Measurements from ENCODE around the gene FAM222A. TPM values are rescaled to one million over a fixed set of nuclear protein-coding genes. Genes with fewer than 3 reads are reported as not detected.

FAM222A gene
- total RNA-seq, 1 experiment from 2014 or later, result 2.8 TPM

- Histone ChIP-seq H2BK20ac (ENCODE audit: low read depth, low read length, poor library complexity, severe bottlenecking) (no peak overlapping the region), H3T11ph (ENCODE audit: low read length) (no peak overlapping the region), H3K23me2 (ENCODE audit: insufficient read length, low read depth, low read length, poor library complexity, severe bottlenecking) (no peaks in the 10 kb centered on the region), H3K79me1 (ENCODE audit: insufficient read depth, low read depth, low read length, poor library complexity, severe bottlenecking) (no peaks in the 10 kb centered on the region), H3K27me3 (ENCODE audit: insufficient read depth, low read length) (peaks cover 2% of the 10 kb centered on the region; the same call in 1 of the 2 replicates), H3K79me2 (ENCODE audit: insufficient read depth, low read length) (no peaks in the 10 kb centered on the region), H2AFZ (ENCODE audit: low read length) (no peak overlapping the region), H3K4me2 (ENCODE audit: insufficient read depth, insufficient read length, low read length) (no peak overlapping the region), H2BK12ac (ENCODE audit: insufficient read length, low read depth, low read length) (no peak overlapping the region), H4K20me1 (ENCODE audit: control insufficient read depth, insufficient read depth, insufficient read length) (no peaks in the 10 kb centered on the region), H3K14ac (ENCODE audit: insufficient read depth, low read length) (no peak overlapping the region), H3K18ac (ENCODE audit: insufficient read length, low read depth, low read length) (no peak overlapping the region), H2BK120ac (ENCODE audit: low read depth, low read length, poor library complexity, severe bottlenecking) (no peak overlapping the region), H2BK15ac (ENCODE audit: low read depth, low read length) (no peak overlapping the region), H3K9me3 (ENCODE audit: control insufficient read depth, low read depth, low read length) (no peaks in the 10 kb centered on the region), H4K91ac (ENCODE audit: insufficient read length, low read depth, low read length) (no peak overlapping the region), H4K8ac (replicated peaks; ENCODE audit: insufficient read length, low read depth, low read length) (no peak overlapping the region), H4K5ac (ENCODE audit: insufficient read length, low read depth, low read length) (no peak overlapping the region), H2BK5ac (ENCODE audit: insufficient read length, low read length) (no peak overlapping the region), H3K23ac (ENCODE audit: insufficient read length, low read depth, low read length) (no peak overlapping the region), H3K9ac (ENCODE audit: extremely low read depth, insufficient read length, low read length) (no peak overlapping the region), H3K56ac (ENCODE audit: insufficient read length, low read depth, low read length) (no peak overlapping the region), H3K4ac (ENCODE audit: low read depth, low read length) (no peak overlapping the region), H3K4me1 (ENCODE audit: insufficient read depth, low read length) (no peaks in the 10 kb centered on the region), H2AK5ac (ENCODE audit: insufficient read length, low read length) (no peak overlapping the region), H3K27ac (ENCODE audit: insufficient read length, low read depth, low read length) (no peak overlapping the region)
- no peaks in the 10 kb centered on the region for H3K36me3 Mint-ChIP-seq (ENCODE audit: insufficient read depth in 1 of 3, low read depth in 3 of 3)
- H3K9me3 Mint-ChIP-seq, result no peaks in the 10 kb centered on the region; a peak in 1 of 5 replicates
- no CpG with 5 or more reads among the region's 5 CpGs for WGBS (ENCODE audit: extremely low coverage, insufficient read length, low lambda C conversion rate)
- DNase-seq, result no peak
- peaks cover 14 to 33% of the 10 kb centered on the region in 2 experiments for H3K4me1 Mint-ChIP-seq
- no peak overlapping the region for H3K27ac Mint-ChIP-seq
- TF ChIP-seq, protein P1, sequence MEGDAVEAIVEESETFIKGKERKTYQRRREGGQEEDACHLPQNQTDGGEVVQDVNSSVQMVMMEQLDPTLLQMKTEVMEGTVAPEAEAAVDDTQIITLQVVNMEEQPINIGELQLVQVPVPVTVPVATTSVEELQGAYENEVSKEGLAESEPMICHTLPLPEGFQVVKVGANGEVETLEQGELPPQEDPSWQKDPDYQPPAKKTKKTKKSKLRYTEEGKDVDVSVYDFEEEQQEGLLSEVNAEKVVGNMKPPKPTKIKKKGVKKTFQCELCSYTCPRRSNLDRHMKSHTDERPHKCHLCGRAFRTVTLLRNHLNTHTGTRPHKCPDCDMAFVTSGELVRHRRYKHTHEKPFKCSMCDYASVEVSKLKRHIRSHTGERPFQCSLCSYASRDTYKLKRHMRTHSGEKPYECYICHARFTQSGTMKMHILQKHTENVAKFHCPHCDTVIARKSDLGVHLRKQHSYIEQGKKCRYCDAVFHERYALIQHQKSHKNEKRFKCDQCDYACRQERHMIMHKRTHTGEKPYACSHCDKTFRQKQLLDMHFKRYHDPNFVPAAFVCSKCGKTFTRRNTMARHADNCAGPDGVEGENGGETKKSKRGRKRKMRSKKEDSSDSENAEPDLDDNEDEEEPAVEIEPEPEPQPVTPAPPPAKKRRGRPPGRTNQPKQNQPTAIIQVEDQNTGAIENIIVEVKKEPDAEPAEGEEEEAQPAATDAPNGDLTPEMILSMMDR (conservative IDR thresholded peaks at IDR 0.05), result no peak
- peaks cover 13% of the 10 kb centered on the region for H3K27me3 Mint-ChIP-seq (ENCODE audit: low read depth)
- no peak overlapping the region for H3K4me3 Mint-ChIP-seq
Observed at GRCh38 chr12:109708939-109709338, 4.7 kb upstream of the FAM222A start.

Measured in H9 (cell line).